ENCODE measurements around the gene GPHB5.
"Not testable (repeated sequence)": the region's sequence is repeated elsewhere in the genome, so short reads cannot be mapped to it uniquely, and the experiment has no call there.

DNA sequence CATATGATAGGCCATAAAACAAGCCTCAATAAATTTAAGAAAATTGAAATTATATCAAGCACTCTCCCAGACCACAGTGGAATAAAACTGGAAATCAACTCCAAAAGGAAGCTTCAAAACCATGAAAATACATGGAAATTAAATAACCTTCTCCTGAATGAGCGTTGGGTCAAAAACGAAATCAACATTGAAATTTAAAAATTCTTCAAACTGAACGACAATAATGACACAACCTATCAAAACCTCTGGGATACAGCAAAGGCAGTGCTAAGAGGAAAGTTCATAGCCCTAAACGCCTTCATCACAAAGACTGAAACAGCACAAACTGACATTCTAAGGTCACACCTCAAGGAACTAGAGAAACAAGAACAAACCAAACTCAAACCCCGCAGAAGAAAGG lies 14.3 kb downstream of the GPHB5 start:
- not testable (repeated sequence) for TF ChIP-seq TOE1 (IDR thresholded peaks at IDR 0.05; ENCODE audit: borderline replicate concordance); TOE1 (CRISPR knock-in tag; IDR thresholded peaks at IDR 0.05; ENCODE audit: borderline replicate concordance, low read depth); ZNF263 (CRISPR knock-in tag; IDR thresholded peaks at IDR 0.05; ENCODE audit: borderline replicate concordance); ZNF41 (CRISPR knock-in tag; conservative IDR thresholded peaks at IDR 0.05); MEF2A (IDR thresholded peaks at IDR 0.05; ENCODE audit: control insufficient read depth, low read depth, low read length); ZFP36 (IDR thresholded peaks at IDR 0.05; ENCODE audit: low read depth, low read length, partially characterized antibody); SNRNP70 (optimal IDR thresholded peaks at IDR 0.05; ENCODE audit: low read depth, low read length); ZNF253 (CRISPR knock-in tag; conservative IDR thresholded peaks at IDR 0.05); MYC (IDR thresholded peaks at IDR 0.05; ENCODE audit: low read depth, low read length); MYC (CRISPR knock-in tag; IDR thresholded peaks at IDR 0.05; ENCODE audit: borderline replicate concordance, low read depth); PRMT5 (CRISPR knock-in tag; IDR thresholded peaks at IDR 0.05); GTF2F1 (IDR thresholded peaks at IDR 0.05; ENCODE audit: low read depth, low read length)
- TF ChIP-seq, protein P1, sequence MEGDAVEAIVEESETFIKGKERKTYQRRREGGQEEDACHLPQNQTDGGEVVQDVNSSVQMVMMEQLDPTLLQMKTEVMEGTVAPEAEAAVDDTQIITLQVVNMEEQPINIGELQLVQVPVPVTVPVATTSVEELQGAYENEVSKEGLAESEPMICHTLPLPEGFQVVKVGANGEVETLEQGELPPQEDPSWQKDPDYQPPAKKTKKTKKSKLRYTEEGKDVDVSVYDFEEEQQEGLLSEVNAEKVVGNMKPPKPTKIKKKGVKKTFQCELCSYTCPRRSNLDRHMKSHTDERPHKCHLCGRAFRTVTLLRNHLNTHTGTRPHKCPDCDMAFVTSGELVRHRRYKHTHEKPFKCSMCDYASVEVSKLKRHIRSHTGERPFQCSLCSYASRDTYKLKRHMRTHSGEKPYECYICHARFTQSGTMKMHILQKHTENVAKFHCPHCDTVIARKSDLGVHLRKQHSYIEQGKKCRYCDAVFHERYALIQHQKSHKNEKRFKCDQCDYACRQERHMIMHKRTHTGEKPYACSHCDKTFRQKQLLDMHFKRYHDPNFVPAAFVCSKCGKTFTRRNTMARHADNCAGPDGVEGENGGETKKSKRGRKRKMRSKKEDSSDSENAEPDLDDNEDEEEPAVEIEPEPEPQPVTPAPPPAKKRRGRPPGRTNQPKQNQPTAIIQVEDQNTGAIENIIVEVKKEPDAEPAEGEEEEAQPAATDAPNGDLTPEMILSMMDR (IDR thresholded peaks at IDR 0.05 in 2 of 3, conservative IDR thresholded peaks at IDR 0.05 in 1 of 3; ENCODE audit: insufficient read depth in 2 of 3, low read depth in 1 of 3, low read length in 3 of 3): not testable (repeated sequence)

Measured in K562 (cell line).